Hepatocyte (in vitro differentiated cells): ENCODE measurements around the gene PTPRN2. TPM values are rescaled to one million over a fixed set of nuclear protein-coding genes. Genes with fewer than 3 reads are reported as not detected.

ENCODE experiments used
- DNase-seq: peaks from one replicate; pipeline ENCODE4 v3.0.0-alpha.2; 2016; ENCODE audit warnings: low spot score
- H2AFZ ChIP-seq: fragments of 200-600 bp; sonication (generic); 2 replicates; pipeline ENCODE4 v1.6.0; 2016; ENCODE audit warnings: antibody characterized with exemption, mild to moderate bottlenecking
- H3K27ac ChIP-seq: fragments of 200-600 bp; sonication (generic); 2 replicates; pipeline ENCODE4 v1.5.1; 2016; ENCODE audit warnings: mild to moderate bottlenecking
- H3K27me3 ChIP-seq: fragments of 200-600 bp; sonication (generic); 2 replicates; pipeline ENCODE4 v1.6.1; 2016
- H3K36me3 ChIP-seq: fragments of 200-600 bp; sonication (generic); replicated peaks from 2 replicates; pipeline ENCODE4 v1.5.1; 2016; ENCODE audit warnings: low read depth; ENCODE audit not compliant: insufficient read depth
- H3K4me1 ChIP-seq: fragments of 200-600 bp; sonication (generic); 2 replicates; pipeline ENCODE4 v1.5.1; 2016; ENCODE audit warnings: mild to moderate bottlenecking, moderate library complexity; ENCODE audit not compliant: insufficient read depth
- H3K4me2 ChIP-seq: fragments of 200-600 bp; sonication (generic); 2 replicates; pipeline ENCODE4 v1.6.0; 2016
- H3K4me3 ChIP-seq: fragments of 200-600 bp; sonication (generic); 2 replicates; pipeline ENCODE4 v1.5.1; 2016; ENCODE audit warnings: mild to moderate bottlenecking
- H3K79me2 ChIP-seq: fragments of 200-600 bp; sonication (generic); 2 replicates; pipeline ENCODE4 v1.6.0; 2017; ENCODE audit warnings: mild to moderate bottlenecking
- H3K9me2 ChIP-seq: fragments of 200-600 bp; sonication (generic); replicated peaks from 2 replicates; pipeline ENCODE4 v1.6.0; 2017; ENCODE audit warnings: mild to moderate bottlenecking; ENCODE audit not compliant: insufficient read depth
- H3K9me3 ChIP-seq: fragments of 200-600 bp; sonication (generic); 2 replicates; pipeline ENCODE4 v1.5.1; 2016; ENCODE audit warnings: low read depth, mild to moderate bottlenecking
- H4K20me1 ChIP-seq: fragments of 200-600 bp; sonication (generic); 2 replicates; pipeline ENCODE4 v1.6.0; 2016; ENCODE audit warnings: mild to moderate bottlenecking; ENCODE audit not compliant: insufficient read depth, poor library complexity, severe bottlenecking
- CTCF ChIP-seq: fragments of 200-600 bp; sonication (generic); IDR thresholded peaks from 2 replicates; pipeline ENCODE4 v1.5.1; 2016; ENCODE audit warnings: antibody characterized with exemption, mild to moderate bottlenecking; ENCODE audit not compliant: poor library complexity
- EZH2 ChIP-seq: fragments of 200-600 bp; sonication (generic); IDR thresholded peaks from 2 replicates; pipeline ENCODE4 v1.6.1; 2016; ENCODE audit warnings: antibody characterized with exemption, mild to moderate bottlenecking, borderline replicate concordance
- EZH2phosphoT487 ChIP-seq: fragments of 200-600 bp; sonication (generic); IDR thresholded peaks from one replicate; pipeline ENCODE4 v1.6.1; 2018; ENCODE audit warnings: antibody characterized with exemption, mild to moderate bottlenecking, low read depth, moderate library complexity; ENCODE audit not compliant: unreplicated experiment, severe bottlenecking
- WGBS: methylation state at CpG from one replicate; pipeline ENCODE4 v1.1.6; 2016; ENCODE audit warnings: low lambda C conversion rate; ENCODE audit errors: missing lambda C conversion rate; 5-methylcytosine and 5-hydroxymethylcytosine counted together
- polyA plus RNA-seq: library from polyadenylated mRNA; unstranded; fragments of >200 nt; fragmentation: Nextera tagmentation; extraction: Ambion mirVana; gene quantifications from 2 replicates; pipeline ENCODE4 v1.2.1, GENCODE V29; 2016
- total RNA-seq: library from RNA; depleted of rRNA; stranded (reverse); fragments of >200 nt; gene quantifications from 2 replicates; pipeline ENCODE4 v1.2.3, GENCODE V29; 2014

Gene PTPRN2
- total and polyA plus RNA-seq, 2 experiments from 2014 or later, result 2.1 to 3.3 TPM

- Histone ChIP-seq H3K4me3 (no peak overlapping the region), H3K9me2 (no peaks in the 10 kb centered on the region), H3K27ac (no peak overlapping the region), H3K36me3 (no peaks in the 10 kb centered on the region), H3K9me3 (no peaks in the 10 kb centered on the region), H3K4me1 (no peaks in the 10 kb centered on the region), H2AFZ (no peak overlapping the region), H3K4me2 (no peak overlapping the region), H4K20me1 (no peaks in the 10 kb centered on the region), H3K27me3 (no peaks in the 10 kb centered on the region), H3K79me2 (no peaks in the 10 kb centered on the region)
- 92% methylated on average over 8 of the region's 8 CpGs for WGBS
- TF ChIP-seq EZH2 (no peak), CTCF (no peak), EZH2phosphoT487 (no peak)
- no peak for DNase-seq
Observed at GRCh38 chr7:157881048-157881771, 706.4 kb downstream of the PTPRN2 start.

- H3K9me2 ChIP-seq, result no peaks in the 10 kb centered on the region
- no peak for DNase-seq
- H4K20me1 ChIP-seq, result no peaks in the 10 kb centered on the region
- no peak overlapping the region for H3K27ac ChIP-seq
- no peaks in the 10 kb centered on the region for H3K9me3 ChIP-seq
- no peaks in the 10 kb centered on the region for H3K4me1 ChIP-seq
- H3K4me3 ChIP-seq, result no peak overlapping the region
- H3K79me2 ChIP-seq, result no peaks in the 10 kb centered on the region
- no peak overlapping the region for H2AFZ ChIP-seq
- no peak for TF ChIP-seq CTCF
- TF ChIP-seq EZH2phosphoT487, result no peak
- no peak for TF ChIP-seq EZH2
- H3K36me3 ChIP-seq, result no peaks in the 10 kb centered on the region
- no peaks in the 10 kb centered on the region for H3K27me3 ChIP-seq
- 88% methylated on average over 10 of the region's 10 CpGs for WGBS
- no peak overlapping the region for H3K4me2 ChIP-seq
Observed at GRCh38 chr7:157879391-157879790, 708.2 kb downstream of the PTPRN2 start.

GRCh38 chr7:157877298-157878090, 710.1 kb downstream of the PTPRN2 start:
- Histone ChIP-seq H2AFZ (no peak overlapping the region), H3K4me1 (no peaks in the 10 kb centered on the region), H3K4me2 (no peak overlapping the region), H3K79me2 (no peaks in the 10 kb centered on the region), H4K20me1 (no peaks in the 10 kb centered on the region), H3K27ac (no peak overlapping the region), H3K4me3 (no peak overlapping the region), H3K9me2 (no peaks in the 10 kb centered on the region), H3K36me3 (no peaks in the 10 kb centered on the region), H3K27me3 (no peaks in the 10 kb centered on the region), H3K9me3 (no peaks in the 10 kb centered on the region)
- 90% methylated on average over 29 of the region's 31 CpGs for WGBS
- DNase-seq, result no peak
- TF ChIP-seq EZH2, result no peak
- TF ChIP-seq CTCF, result no peak
- no peak for TF ChIP-seq EZH2phosphoT487
